OCI-LY7 (cell line): ENCODE measurements around the gene MAG. TPM values are rescaled to one million over a fixed set of nuclear protein-coding genes. Genes with fewer than 3 reads are reported as not detected.

Experiments used
- BruUV-seq: library from RNA; stranded (reverse); fragments of 400-500 nt; replicated peaks from 2 replicates; lab custom pipeline; 2021; lab: Mats Ljungman, UMichigan
- CTCF ChIA-PET: fragments of 300-600 bp; sonication (Branson Sonifier 250); formaldehyde crosslinking; loops from one replicate; lab custom pipeline; 2022; ENCODE audit warnings: antibody characterized with exemption; ENCODE audit not compliant: unreplicated experiment; lab: Charles Lee
- POLR2A ChIA-PET: fragments of 300-600 bp; sonication (Branson Sonifier 250); formaldehyde crosslinking; loops from one replicate; lab custom pipeline; 2022; ENCODE audit warnings: antibody characterized with exemption; lab: Charles Lee
- DNase-seq: peaks from one replicate; pipeline ENCODE4 v3.0.0-alpha.2; 2015; ENCODE audit warnings: low spot score
- H2AFZ ChIP-seq: fragments of 200-600 bp; sonication (generic), shearing (Covaris generic); 2 replicates; pipeline ENCODE4 v1.6.1; 2014; ENCODE audit warnings: mild to moderate bottlenecking, antibody characterized with exemption, low read length, moderate library complexity
- H3K27ac ChIP-seq: fragments of 200-600 bp; sonication (generic); 2 replicates; pipeline ENCODE4 v1.5.1; 2014; ENCODE audit warnings: mixed run types, low read depth, mild to moderate bottlenecking, moderate library complexity, low read length, inconsistent platforms; ENCODE audit not compliant: poor library complexity, severe bottlenecking
- H3K36me3 ChIP-seq: fragments of 200-600 bp; sonication (generic); 2 replicates; pipeline ENCODE4 v1.6.1; 2014; ENCODE audit warnings: mild to moderate bottlenecking, antibody characterized with exemption, low read length, moderate library complexity, mixed read lengths; ENCODE audit not compliant: insufficient read depth
- H3K4me1 ChIP-seq: fragments of 200-600 bp; sonication (generic); 2 replicates; pipeline ENCODE4 v1.5.1; 2014; ENCODE audit warnings: mild to moderate bottlenecking, low read length; ENCODE audit not compliant: insufficient read depth, poor library complexity, severe bottlenecking
- H3K4me2 ChIP-seq: fragments of 200-600 bp; sonication (generic); 2 replicates; pipeline ENCODE4 v1.6.1; 2014; ENCODE audit warnings: mild to moderate bottlenecking, low read length
- H3K4me3 ChIP-seq: fragments of 200-600 bp; sonication (generic); 2 replicates; pipeline ENCODE4 v1.5.1; 2014; ENCODE audit warnings: mild to moderate bottlenecking, low read depth, low read length; ENCODE audit not compliant: poor library complexity, severe bottlenecking
- H3K79me2 ChIP-seq: fragments of 200-600 bp; sonication (generic); 2 replicates; pipeline ENCODE4 v1.6.1; 2016; ENCODE audit warnings: low read depth, mild to moderate bottlenecking, low read length, moderate library complexity, mixed read lengths; ENCODE audit not compliant: insufficient read depth
- H3K9me2 ChIP-seq: fragments of 200-600 bp; sonication (generic); 2 replicates; pipeline ENCODE4 v1.6.1; 2016; ENCODE audit warnings: mild to moderate bottlenecking, low read length, mixed read lengths; ENCODE audit not compliant: insufficient read depth
- H3K9me3 ChIP-seq: fragments of 200-600 bp; sonication (generic); 2 replicates; pipeline ENCODE4 v1.6.1; 2014; ENCODE audit warnings: mild to moderate bottlenecking, mixed run types, low read length, mixed read lengths
- H4K20me1 ChIP-seq: fragments of 200-600 bp; sonication (generic); 2 replicates; pipeline ENCODE4 v1.6.1; 2014; ENCODE audit warnings: mild to moderate bottlenecking, antibody characterized with exemption, low read length, moderate library complexity, mixed read lengths; ENCODE audit not compliant: insufficient read depth
- CTCF ChIP-seq: fragments of 200-600 bp; sonication (generic); conservative IDR thresholded peaks from 2 replicates; pipeline ENCODE4 v1.5.1; 2014; ENCODE audit warnings: mild to moderate bottlenecking, antibody characterized with exemption, low read length, moderate library complexity, mixed read lengths
- EZH2phosphoT487 ChIP-seq: fragments of 200-600 bp; sonication (generic); IDR thresholded peaks from 2 replicates; pipeline ENCODE4 v1.6.1; 2018; ENCODE audit warnings: low read depth, borderline replicate concordance, mild to moderate bottlenecking, mixed run types, antibody characterized with exemption, low read length, moderate library complexity, mixed read lengths
- intact Hi-C: fragments of 100-400 bp; cut with micrococcal nuclease; formaldehyde crosslinking; loops from one replicate; pipeline ENCODE4 v1.10.0; 2022; ENCODE audit not compliant: unreplicated experiment
- total RNA-seq, 2 experiments: library from RNA; depleted of rRNA in 1 of 2; stranded (reverse); fragments of >200 nt in 1 of 2; shearing (Covaris generic) in 1 of 2; gene quantifications; 2 replicates each; pipeline ENCODE4 v1.2.3, GENCODE V29; 2014 to 2022

The MAG gene
- total RNA-seq, 2 experiments from 2014 or later, result 4.6 to 10.1 TPM

GRCh38 chr19:35314031-35314430 lies 22.1 kb downstream of the MAG start:
- ChIA-PET POLR2A (interaction anchor here (1.0 kb wide), 1 partner anchor 9 kb away, joined by 3 read pairs; no protein-coding TSS in a partner anchor), CTCF (no interaction called here)
- no peak overlapping the region for H3K27ac ChIP-seq
- TF ChIP-seq EZH2phosphoT487, result no peak
- no peak for TF ChIP-seq CTCF
- no TSS peak for BruUV-seq
- no peak overlapping the region for H2AFZ ChIP-seq
- H3K36me3 ChIP-seq, result no peaks in the 10 kb centered on the region
- H3K4me3 ChIP-seq, result no peak overlapping the region
- H4K20me1 ChIP-seq, result no peaks in the 10 kb centered on the region
- no peaks in the 10 kb centered on the region for H3K9me3 ChIP-seq
- H3K79me2 ChIP-seq, result no peaks in the 10 kb centered on the region
- H3K4me1 ChIP-seq, result peaks cover 71% of the 10 kb centered on the region
- H3K4me2 ChIP-seq, result peak overlapping the region; percentile 47; the same call in 1 of the 2 replicates
- no peaks in the 10 kb centered on the region for H3K9me2 ChIP-seq
- no peak for DNase-seq
- intact Hi-C loops, result no loop called here

- H3K36me3 ChIP-seq, result no peaks in the 10 kb centered on the region
- H2AFZ ChIP-seq, result no peak overlapping the region
- no peak for TF ChIP-seq CTCF
- TF ChIP-seq EZH2phosphoT487, result no peak
- H3K4me3 ChIP-seq, result no peak overlapping the region
- no peak overlapping the region for H3K4me2 ChIP-seq
- H3K4me1 ChIP-seq, result peaks cover 71% of the 10 kb centered on the region
- DNase-seq, result no peak
- no peaks in the 10 kb centered on the region for H4K20me1 ChIP-seq
- intact Hi-C loops, result no loop called here
- CTCF ChIA-PET, result no interaction called here
- H3K9me3 ChIP-seq, result no peaks in the 10 kb centered on the region
- POLR2A ChIA-PET, result interaction anchor here (0.6 to 1.4 kb wide), 4 partner anchors 8 to 173 kb away, joined by 3 to 5 read pairs (median 3); no protein-coding TSS in a partner anchor
- no peaks in the 10 kb centered on the region for H3K79me2 ChIP-seq
- no peak overlapping the region for H3K27ac ChIP-seq
- BruUV-seq, result no TSS peak
- H3K9me2 ChIP-seq, result no peaks in the 10 kb centered on the region
These were observed 23.0 kb downstream of the MAG start for GRCh38 chr19:35314858-35315470.

- Histone ChIP-seq H3K4me3 (no peak overlapping the region), H3K4me2 (0 out of 2 replicates have a peak overlapping the region, but pooled peaks have one; percentile 10), H3K27ac (no peak overlapping the region), H3K36me3 (no peaks in the 10 kb centered on the region), H3K9me3 (no peaks in the 10 kb centered on the region), H3K9me2 (no peaks in the 10 kb centered on the region), H3K79me2 (no peaks in the 10 kb centered on the region), H2AFZ (no peak overlapping the region), H4K20me1 (no peaks in the 10 kb centered on the region), H3K4me1 (peaks cover 80% of the 10 kb centered on the region)
- TF ChIP-seq CTCF (peak; percentile 60), EZH2phosphoT487 (no peak)
- POLR2A ChIA-PET, result interaction anchor here (0.6 to 1.7 kb wide), 6 partner anchors 8 to 174 kb away, joined by 3 to 5 read pairs (median 3); no protein-coding TSS in a partner anchor
- DNase-seq, result peak; percentile 71
- intact Hi-C loops, result loop anchor here (1.0 kb wide), 1 partner anchor 152 kb away; no protein-coding TSS in a partner anchor
- no TSS peak for BruUV-seq
- CTCF ChIA-PET, result no interaction called here
These were observed 23.9 kb downstream of the MAG start for GRCh38 chr19:35315883-35316282.
